ENCODE results near the gene CLEC17A.
A peak's percentile ranks its signal among the peaks of the same experiment; 100 is the strongest.
"Not testable (repeated sequence)": the region's sequence is repeated elsewhere in the genome, so short reads cannot be mapped to it uniquely, and the experiment has no call there.

Gene CLEC17A

GRCh38 chr19:14544977-14545715, 37.7 kb upstream of the CLEC17A start:
- Histone ChIP-seq H3K27me3 (ENCODE audit: insufficient read depth, insufficient read length) (no peaks in the 10 kb centered on the region), H3K36me3 (ENCODE audit: insufficient read depth, insufficient read length, low read length) (peaks cover 34% of the 10 kb centered on the region), H3K9me3 (ENCODE audit: insufficient read depth, low read length) (no peaks in the 10 kb centered on the region), H3K4me1 (ENCODE audit: insufficient read depth, insufficient read length) (peaks cover 11% of the 10 kb centered on the region), H3K4me3 (ENCODE audit: insufficient read length, low read depth) (no peak overlapping the region), H3K9ac (ENCODE audit: insufficient read length, low read depth) (no peak overlapping the region)
- TF ChIP-seq SUZ12 (IDR thresholded peaks at IDR 0.05; ENCODE audit: extremely low read depth, insufficient read depth, insufficient read length) (no peak), YY1 (IDR thresholded peaks at IDR 0.05; ENCODE audit: insufficient read depth, insufficient read length) (no peak), ZNF274 (IDR thresholded peaks at IDR 0.05; ENCODE audit: low read depth, low read length) (no peak)
- DNase-seq (ENCODE audit: low read depth, low spot score), result no peak

DNA sequence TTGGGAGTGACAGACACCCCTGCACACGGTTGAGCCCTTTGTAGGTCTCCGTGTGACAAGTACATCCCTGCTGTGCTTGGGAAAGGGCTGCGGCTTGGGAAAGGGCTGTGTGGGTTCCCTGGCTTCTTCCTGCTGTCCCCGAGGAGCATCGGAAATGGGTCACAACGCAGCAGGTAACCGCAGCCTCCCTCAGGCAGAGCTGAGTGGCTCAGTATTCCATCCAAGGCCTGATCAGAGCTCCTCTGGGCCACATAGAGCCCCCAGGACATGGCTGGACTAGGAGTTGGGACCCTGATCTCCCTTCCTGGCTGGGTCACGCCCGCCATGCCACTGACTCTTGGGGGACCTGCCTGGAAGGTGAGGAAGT, 37.2 kb upstream of the CLEC17A start:
- Histone ChIP-seq H3K4me3 (ENCODE audit: insufficient read length, low read depth) (no peak overlapping the region), H3K9ac (ENCODE audit: insufficient read length, low read depth) (peak overlapping the region; percentile 44), H3K9me3 (ENCODE audit: insufficient read depth, low read length) (no peaks in the 10 kb centered on the region), H3K36me3 (ENCODE audit: insufficient read depth, insufficient read length, low read length) (peaks cover 37% of the 10 kb centered on the region), H3K27me3 (ENCODE audit: insufficient read depth, insufficient read length) (no peaks in the 10 kb centered on the region), H3K4me1 (ENCODE audit: insufficient read depth, insufficient read length) (peaks cover 14% of the 10 kb centered on the region)
- DNase-seq (ENCODE audit: low read depth, low spot score), result no peak
- TF ChIP-seq ZNF274 (IDR thresholded peaks at IDR 0.05; ENCODE audit: low read depth, low read length), result no peak
- TF ChIP-seq SUZ12 (IDR thresholded peaks at IDR 0.05; ENCODE audit: extremely low read depth, insufficient read depth, insufficient read length), result no peak
- TF ChIP-seq YY1 (IDR thresholded peaks at IDR 0.05; ENCODE audit: insufficient read depth, insufficient read length), result no peak

DNA sequence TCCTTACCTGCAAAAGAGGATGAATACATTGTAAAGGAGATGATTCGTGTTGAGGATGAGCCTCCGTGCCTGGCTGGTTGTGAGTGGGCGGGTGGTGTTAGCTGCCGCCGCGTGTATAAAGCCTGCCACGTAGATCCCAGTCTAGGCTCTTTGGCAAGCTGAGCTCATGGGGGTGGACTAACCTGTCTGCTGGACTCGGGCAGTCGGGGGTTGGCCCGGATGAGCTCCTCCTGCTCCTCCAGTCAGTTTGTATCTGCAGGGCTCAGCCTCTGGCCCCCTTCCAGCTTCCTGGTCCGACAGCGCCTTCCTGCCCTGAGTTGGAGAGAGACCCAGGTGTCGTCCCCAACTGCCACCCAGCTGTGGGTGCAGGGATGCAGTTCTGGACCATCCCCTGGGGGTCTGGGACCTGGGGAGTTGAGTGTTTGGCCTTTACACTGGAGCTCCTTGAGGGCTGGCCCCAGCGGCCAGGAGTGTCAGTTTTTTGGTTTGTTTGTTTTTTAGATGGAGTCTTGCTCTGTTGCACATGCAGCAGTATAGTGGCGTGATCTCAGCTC, 32.6 kb upstream of the CLEC17A start:
- Histone ChIP-seq H3K9me3 (ENCODE audit: insufficient read depth, low read length) (no peaks in the 10 kb centered on the region), H3K4me3 (ENCODE audit: insufficient read length, low read depth) (no peak overlapping the region), H3K9ac (ENCODE audit: insufficient read length, low read depth) (peak overlapping the region; percentile 44), H3K27me3 (ENCODE audit: insufficient read depth, insufficient read length) (no peaks in the 10 kb centered on the region), H3K36me3 (ENCODE audit: insufficient read depth, insufficient read length, low read length) (peaks cover 45% of the 10 kb centered on the region), H3K4me1 (ENCODE audit: insufficient read depth, insufficient read length) (peaks cover 24% of the 10 kb centered on the region)
- DNase-seq (ENCODE audit: low read depth, low spot score), result no peak
- TF ChIP-seq ZNF274 (IDR thresholded peaks at IDR 0.05; ENCODE audit: low read depth, low read length) (no peak), YY1 (IDR thresholded peaks at IDR 0.05; ENCODE audit: insufficient read depth, insufficient read length) (no peak), SUZ12 (IDR thresholded peaks at IDR 0.05; ENCODE audit: extremely low read depth, insufficient read depth, insufficient read length) (no peak)

DNA sequence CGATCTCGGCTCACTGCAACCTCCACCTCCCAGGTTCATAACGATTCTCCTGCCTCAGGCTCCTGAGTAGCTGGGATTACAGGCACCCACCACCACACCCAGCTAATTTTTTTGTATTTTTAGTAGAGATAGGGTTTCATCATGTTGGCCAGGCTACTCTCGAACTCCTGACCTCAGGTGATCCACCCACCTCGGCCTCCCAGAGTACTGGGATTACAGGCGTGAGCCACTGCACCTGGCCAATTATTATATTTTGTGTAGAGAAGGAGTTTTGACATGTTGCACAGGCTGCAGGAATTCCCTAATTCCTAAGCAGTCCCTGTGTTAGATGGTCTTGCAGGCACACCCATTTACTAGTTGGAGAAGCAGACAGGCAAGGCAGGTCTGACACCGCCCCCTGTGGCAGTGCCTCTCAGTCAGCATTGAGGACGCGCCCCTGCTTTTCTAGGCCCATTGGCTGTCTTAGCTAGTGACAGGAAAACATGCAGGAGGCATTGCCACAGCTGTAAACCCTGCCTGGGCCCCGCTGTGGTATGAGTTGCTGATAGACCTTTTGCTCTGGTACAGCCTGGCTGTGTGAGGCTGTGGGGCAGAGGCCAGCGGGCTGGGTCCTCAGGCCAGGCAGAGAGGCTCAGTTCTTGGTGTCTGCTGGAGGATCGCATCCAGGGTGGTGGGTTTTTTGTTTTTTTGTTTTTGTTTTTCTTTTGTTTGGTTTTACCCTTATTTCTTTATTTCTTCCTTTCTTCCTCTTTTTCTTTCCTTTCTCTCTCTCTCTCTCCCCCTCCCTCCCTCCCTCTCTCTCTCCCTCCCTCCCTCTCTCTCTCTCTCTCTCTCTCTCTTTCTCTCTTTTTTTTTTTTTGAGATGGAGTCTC, 31.5 kb upstream of the CLEC17A start:
- H3K27me3 ChIP-seq (ENCODE audit: insufficient read depth, insufficient read length); DNase-seq (ENCODE audit: low read depth, low spot score); H3K9me3 ChIP-seq (ENCODE audit: insufficient read depth, low read length); H3K4me3 ChIP-seq (ENCODE audit: insufficient read length, low read depth): not testable (repeated sequence)
- Histone ChIP-seq H3K36me3 (ENCODE audit: insufficient read depth, insufficient read length, low read length) (peaks cover 37% of the 10 kb centered on the region), H3K9ac (ENCODE audit: insufficient read length, low read depth) (peak overlapping the region; percentile 26), H3K4me1 (ENCODE audit: insufficient read depth, insufficient read length) (peaks cover 27% of the 10 kb centered on the region)

- H3K27me3 ChIP-seq (ENCODE audit: insufficient read depth, insufficient read length), result not testable (repeated sequence)
These were observed 30.9 kb upstream of the CLEC17A start for GRCh38 chr19:14552006-14552360.

GRCh38 chr19:14553042-14553938, 29.6 kb upstream of the CLEC17A start:
- no peak overlapping the region for H3K4me3 ChIP-seq (ENCODE audit: insufficient read length, low read depth)
- no peak for TF ChIP-seq SUZ12 (IDR thresholded peaks at IDR 0.05; ENCODE audit: extremely low read depth, insufficient read depth, insufficient read length)
- TF ChIP-seq YY1 (IDR thresholded peaks at IDR 0.05; ENCODE audit: insufficient read depth, insufficient read length), result no peak
- TF ChIP-seq ZNF274 (IDR thresholded peaks at IDR 0.05; ENCODE audit: low read depth, low read length), result no peak
- H3K9me3 ChIP-seq (ENCODE audit: insufficient read depth, low read length), result no peaks in the 10 kb centered on the region
- no peaks in the 10 kb centered on the region for H3K27me3 ChIP-seq (ENCODE audit: insufficient read depth, insufficient read length)
- DNase-seq (ENCODE audit: low read depth, low spot score), result no peak
- peak overlapping the region; percentile 43 for H3K9ac ChIP-seq (ENCODE audit: insufficient read length, low read depth)
- peaks cover 34% of the 10 kb centered on the region for H3K4me1 ChIP-seq (ENCODE audit: insufficient read depth, insufficient read length)
- peaks cover 38% of the 10 kb centered on the region for H3K36me3 ChIP-seq (ENCODE audit: insufficient read depth, insufficient read length, low read length)

More at GRCh38 chr19:14552006-14552360, 30.9 kb upstream of the CLEC17A start:
- peaks cover 37% of the 10 kb centered on the region for H3K36me3 ChIP-seq (ENCODE audit: insufficient read depth, insufficient read length, low read length)
- peaks cover 31% of the 10 kb centered on the region for H3K4me1 ChIP-seq (ENCODE audit: insufficient read depth, insufficient read length)
- not testable (repeated sequence) for H3K9me3 ChIP-seq (ENCODE audit: insufficient read depth, low read length); H3K9ac ChIP-seq (ENCODE audit: insufficient read length, low read depth); H3K4me3 ChIP-seq (ENCODE audit: insufficient read length, low read depth); DNase-seq (ENCODE audit: low read depth, low spot score)

- Histone ChIP-seq H3K4me3 (ENCODE audit: insufficient read length, low read depth) (no peak overlapping the region), H3K36me3 (ENCODE audit: insufficient read depth, insufficient read length, low read length) (peaks cover 33% of the 10 kb centered on the region), H3K9me3 (ENCODE audit: insufficient read depth, low read length) (no peaks in the 10 kb centered on the region), H3K9ac (ENCODE audit: insufficient read length, low read depth) (peak overlapping the region; percentile 43), H3K27me3 (ENCODE audit: insufficient read depth, insufficient read length) (no peaks in the 10 kb centered on the region), H3K4me1 (ENCODE audit: insufficient read depth, insufficient read length) (peaks cover 40% of the 10 kb centered on the region)
- TF ChIP-seq SUZ12 (IDR thresholded peaks at IDR 0.05; ENCODE audit: extremely low read depth, insufficient read depth, insufficient read length) (no peak), ZNF274 (IDR thresholded peaks at IDR 0.05; ENCODE audit: low read depth, low read length) (no peak), YY1 (IDR thresholded peaks at IDR 0.05; ENCODE audit: insufficient read depth, insufficient read length) (no peak)
- no peak for DNase-seq (ENCODE audit: low read depth, low spot score)
These were observed 29.0 kb upstream of the CLEC17A start for GRCh38 chr19:14553939-14554243.
